ENCODE results near the gene ATP8B2. TPM values are rescaled to one million over a fixed set of nuclear protein-coding genes. Genes with fewer than 3 reads are reported as not detected.

Gene ATP8B2
- total RNA-seq, 1 experiment from 2014 or later: 22.1 TPM

- no peak for TF ChIP-seq POLR2AphosphoS5 (IDR thresholded peaks at IDR 0.05; ENCODE audit: low read depth, low read length)
Observed at GRCh38 chr1:154350383-154350782, 25.1 kb downstream of the ATP8B2 start (continued).

GRCh38 chr1:154351363-154352068 is 26.2 kb downstream of the ATP8B2 start:
- H4K20me1 ChIP-seq (ENCODE audit: insufficient read depth): no peaks in the 10 kb centered on the region
- peaks cover under 1 to 8% of the 10 kb centered on the region in 2 experiments; a peak in 2 of 4 replicates for H3K36me3 ChIP-seq (ENCODE audit: control insufficient read depth in 1 of 2, insufficient read depth in 2 of 2, low read length in 2 of 2)
- ATAC-seq (no peak), DNase-seq (ENCODE audit: low read depth, low spot score) (no peak)
- CTCF ChIA-PET: interaction anchor here (1.1 to 1.6 kb wide), 2 partner anchors 17 to 195 kb away, joined by 3 to 6 read pairs; no protein-coding TSS in a partner anchor
- no peaks in the 10 kb centered on the region for H3K9me3 ChIP-seq (ENCODE audit: control insufficient read depth in 1 of 2, insufficient read depth in 1 of 2, low read depth in 1 of 2, low read length in 2 of 2)
- TF ChIP-seq POLR2A (IDR thresholded peaks at IDR 0.05; ENCODE audit: borderline replicate concordance, extremely low read depth, insufficient read depth, insufficient read length) (no peak), JUND (IDR thresholded peaks at IDR 0.05) (no peak), SIN3A (IDR thresholded peaks at IDR 0.05; ENCODE audit: low read depth) (no peak), SP1 (IDR thresholded peaks at IDR 0.05; ENCODE audit: low read depth) (no peak), CBX3 (IDR thresholded peaks at IDR 0.05; ENCODE audit: low read depth) (no peak), YY1 (IDR thresholded peaks at IDR 0.05; ENCODE audit: extremely low read depth, insufficient replicate concordance, low read depth, low read length) (no peak), ZNF274 (IDR thresholded peaks at IDR 0.05; ENCODE audit: low read depth, low read length) (no peak), RAD21 (IDR thresholded peaks at IDR 0.05; ENCODE audit: low read depth) (no peak), ZFX (IDR thresholded peaks at IDR 0.05) (no peak), TCF7L2 (IDR thresholded peaks at IDR 0.05; ENCODE audit: borderline replicate concordance, extremely low read depth, insufficient read depth, insufficient read length) (no peak), ELF1 (IDR thresholded peaks at IDR 0.05; ENCODE audit: borderline replicate concordance, low read depth) (no peak), CEBPB (IDR thresholded peaks at IDR 0.05; ENCODE audit: low read depth) (no peak), FOSL1 (IDR thresholded peaks at IDR 0.05; ENCODE audit: low read depth) (no peak), POLR2AphosphoS5 (IDR thresholded peaks at IDR 0.05; ENCODE audit: low read depth, low read length) (no peak), MAX (IDR thresholded peaks at IDR 0.05) (no peak)
- TF ChIP-seq, protein P1, sequence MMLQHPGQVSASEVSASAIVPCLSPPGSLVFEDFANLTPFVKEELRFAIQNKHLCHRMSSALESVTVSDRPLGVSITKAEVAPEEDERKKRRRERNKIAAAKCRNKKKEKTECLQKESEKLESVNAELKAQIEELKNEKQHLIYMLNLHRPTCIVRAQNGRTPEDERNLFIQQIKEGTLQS (IDR thresholded peaks at IDR 0.05): no peak
- TF ChIP-seq, protein P2, sequence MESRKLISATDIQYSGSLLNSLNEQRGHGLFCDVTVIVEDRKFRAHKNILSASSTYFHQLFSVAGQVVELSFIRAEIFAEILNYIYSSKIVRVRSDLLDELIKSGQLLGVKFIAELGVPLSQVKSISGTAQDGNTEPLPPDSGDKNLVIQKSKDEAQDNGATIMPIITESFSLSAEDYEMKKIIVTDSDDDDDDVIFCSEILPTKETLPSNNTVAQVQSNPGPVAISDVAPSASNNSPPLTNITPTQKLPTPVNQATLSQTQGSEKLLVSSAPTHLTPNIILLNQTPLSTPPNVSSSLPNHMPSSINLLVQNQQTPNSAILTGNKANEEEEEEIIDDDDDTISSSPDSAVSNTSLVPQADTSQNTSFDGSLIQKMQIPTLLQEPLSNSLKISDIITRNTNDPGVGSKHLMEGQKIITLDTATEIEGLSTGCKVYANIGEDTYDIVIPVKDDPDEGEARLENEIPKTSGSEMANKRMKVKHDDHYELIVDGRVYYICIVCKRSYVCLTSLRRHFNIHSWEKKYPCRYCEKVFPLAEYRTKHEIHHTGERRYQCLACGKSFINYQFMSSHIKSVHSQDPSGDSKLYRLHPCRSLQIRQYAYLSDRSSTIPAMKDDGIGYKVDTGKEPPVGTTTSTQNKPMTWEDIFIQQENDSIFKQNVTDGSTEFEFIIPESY (IDR thresholded peaks at IDR 0.05; ENCODE audit: extremely low read depth, insufficient replicate concordance, low read length): no peak
- TF ChIP-seq, protein P3, sequence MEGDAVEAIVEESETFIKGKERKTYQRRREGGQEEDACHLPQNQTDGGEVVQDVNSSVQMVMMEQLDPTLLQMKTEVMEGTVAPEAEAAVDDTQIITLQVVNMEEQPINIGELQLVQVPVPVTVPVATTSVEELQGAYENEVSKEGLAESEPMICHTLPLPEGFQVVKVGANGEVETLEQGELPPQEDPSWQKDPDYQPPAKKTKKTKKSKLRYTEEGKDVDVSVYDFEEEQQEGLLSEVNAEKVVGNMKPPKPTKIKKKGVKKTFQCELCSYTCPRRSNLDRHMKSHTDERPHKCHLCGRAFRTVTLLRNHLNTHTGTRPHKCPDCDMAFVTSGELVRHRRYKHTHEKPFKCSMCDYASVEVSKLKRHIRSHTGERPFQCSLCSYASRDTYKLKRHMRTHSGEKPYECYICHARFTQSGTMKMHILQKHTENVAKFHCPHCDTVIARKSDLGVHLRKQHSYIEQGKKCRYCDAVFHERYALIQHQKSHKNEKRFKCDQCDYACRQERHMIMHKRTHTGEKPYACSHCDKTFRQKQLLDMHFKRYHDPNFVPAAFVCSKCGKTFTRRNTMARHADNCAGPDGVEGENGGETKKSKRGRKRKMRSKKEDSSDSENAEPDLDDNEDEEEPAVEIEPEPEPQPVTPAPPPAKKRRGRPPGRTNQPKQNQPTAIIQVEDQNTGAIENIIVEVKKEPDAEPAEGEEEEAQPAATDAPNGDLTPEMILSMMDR (IDR thresholded peaks at IDR 0.05 in 2 of 3, conservative IDR thresholded peaks at IDR 0.05 in 1 of 3; ENCODE audit: borderline replicate concordance in 1 of 3, insufficient read depth in 1 of 3, low read depth in 2 of 3, low read length in 2 of 3): no peak
- POLR2A ChIA-PET: no interaction called here
- H3K4me3 ChIP-seq (replicated peaks in 1 of 2; ENCODE audit: low read depth in 1 of 2, low read length in 2 of 2): peak overlapping the region in 1 of 2 experiments; percentile 57; a peak in 1 of 4 replicates
- no peak overlapping the region for H3K9ac ChIP-seq (ENCODE audit: low read length)
- no peak overlapping the region for H2AFZ ChIP-seq (ENCODE audit: low read depth, low read length, poor library complexity, severe bottlenecking)
- no peaks in the 10 kb centered on the region for H3K27me3 ChIP-seq (ENCODE audit: insufficient read depth, low read length)
- intact Hi-C loops (cut with micrococcal nuclease): loop anchor here (5.0 to 10.0 kb wide), 2 partner anchors 81 to 193 kb away; no protein-coding TSS in a partner anchor
- H3K9me2 ChIP-seq (ENCODE audit: insufficient read depth): no peaks in the 10 kb centered on the region
- H3K4me2 ChIP-seq (ENCODE audit: low read length): peak overlapping the region; percentile 88
- no peaks in the 10 kb centered on the region for H3K79me2 ChIP-seq (ENCODE audit: insufficient read depth, low read length)
- peaks cover 21 to 25% of the 10 kb centered on the region in 2 experiments for H3K4me1 ChIP-seq (ENCODE audit: control insufficient read depth in 1 of 2, insufficient read depth in 2 of 2, low read length in 2 of 2)
- RAD21 ChIA-PET (ENCODE audit: low non-redundant PET in 1 of 2, low total read pairs in 2 of 2, uncharacterized antibody in 2 of 2, unreplicated experiment in 2 of 2): interaction anchor here (0.6 to 0.9 kb wide), 2 partner anchors 24 to 74 kb away, joined by 3 read pairs; no protein-coding TSS in a partner anchor
- BruUV-seq (replicated peaks): no TSS peak
- no peak overlapping the region for H3K27ac ChIP-seq (ENCODE audit: low read depth, low read length)
